Left renal cortex interstitium (tissue), 4 donors: ENCODE results near the gene XDH. TPM values are rescaled to one million over a fixed set of nuclear protein-coding genes. Genes with fewer than 3 reads are reported as not detected.

Experiments used
- DNase-seq, 4 donors: peaks; one replicate each; pipeline ENCODE4 v3.0.0-alpha.2; 2013; ENCODE audit warnings: low read depth in 4 of 4, low spot score in 2 of 4, missing footprints in 1 of 4
- polyA plus RNA-seq, 4 donors: library from polyadenylated mRNA; unstranded; fragments of 120-200 nt; gene quantifications; one replicate each; pipeline ENCODE4 v1.2.1, GENCODE V29; 2013; ENCODE audit not compliant: insufficient read length in 4 of 4

XDH gene
- polyA plus RNA-seq, 4 donors = 0.05 to 0.23 (median 0.08) TPM

DNA sequence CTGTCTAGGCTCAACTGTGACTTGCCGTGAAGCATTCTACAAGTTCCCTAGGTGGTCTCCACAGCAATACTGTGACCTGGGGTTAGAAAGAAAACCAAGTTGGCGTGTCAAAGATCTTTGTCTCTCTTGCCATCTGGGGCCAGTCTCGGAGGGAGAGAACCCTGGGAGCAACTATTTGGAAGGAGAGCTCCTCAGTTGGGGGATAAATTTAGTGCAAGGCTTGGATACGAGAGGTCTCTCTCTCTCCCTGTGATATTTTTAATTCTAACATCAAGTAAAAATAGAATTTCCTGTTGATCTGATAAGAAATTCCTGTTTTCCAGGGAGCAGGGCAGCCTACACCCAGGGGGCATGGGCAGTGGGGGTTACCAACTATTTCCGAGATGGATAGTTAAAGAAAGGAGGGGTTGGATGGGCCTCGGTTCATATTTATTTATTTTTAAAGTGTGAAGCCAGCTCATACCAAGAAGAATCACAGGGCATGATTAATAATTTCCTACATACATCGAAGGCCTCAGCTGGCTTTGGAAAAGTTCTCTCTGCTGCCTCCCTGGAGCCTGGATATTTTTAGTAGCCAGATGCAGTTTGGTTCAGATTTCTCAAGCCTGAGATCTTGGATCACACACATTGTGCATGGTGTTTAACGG, 117.8 kb downstream of the XDH start:
- DNase-seq = no peak

DNA sequence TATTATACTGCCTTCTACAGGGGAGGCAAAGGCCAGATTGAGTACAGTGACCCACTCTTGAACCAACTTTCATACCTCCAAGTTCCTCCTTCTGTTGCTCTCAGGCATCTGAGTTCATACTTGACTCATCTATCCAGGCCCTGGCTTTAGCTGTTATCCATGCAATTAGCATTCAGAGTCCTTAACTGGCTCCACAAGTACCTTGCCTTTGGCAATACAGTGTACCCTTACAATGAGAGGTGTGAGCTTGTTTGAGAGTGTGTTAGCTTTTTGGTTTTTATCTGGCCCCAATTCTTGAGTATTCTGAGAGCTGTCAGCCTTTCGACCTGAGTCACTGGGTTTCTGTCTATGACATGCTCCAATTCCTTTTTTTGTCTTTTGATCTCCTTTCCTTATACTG, 120.3 kb downstream of the XDH start:
- DNase-seq = no peak

DNA sequence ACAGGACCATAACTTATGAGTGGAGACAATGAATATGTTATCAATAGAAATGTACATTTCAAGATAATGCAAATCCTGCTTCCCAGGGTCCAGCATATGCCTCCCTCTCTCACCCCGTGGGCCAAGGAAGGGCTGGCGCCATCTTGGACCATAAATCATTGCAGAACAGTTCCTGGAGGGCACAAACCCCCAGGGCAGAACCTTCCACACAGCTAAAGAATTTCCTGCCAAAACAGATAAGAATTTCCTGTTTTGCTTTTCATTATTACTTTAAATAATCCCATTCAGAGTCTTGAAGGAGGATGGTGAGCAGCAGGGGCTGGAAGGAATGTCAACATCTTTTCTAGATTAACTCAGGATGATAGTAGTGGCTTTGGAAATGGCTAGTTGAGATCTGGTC, 126.9 kb downstream of the XDH start:
- DNase-seq = no peak

DNA sequence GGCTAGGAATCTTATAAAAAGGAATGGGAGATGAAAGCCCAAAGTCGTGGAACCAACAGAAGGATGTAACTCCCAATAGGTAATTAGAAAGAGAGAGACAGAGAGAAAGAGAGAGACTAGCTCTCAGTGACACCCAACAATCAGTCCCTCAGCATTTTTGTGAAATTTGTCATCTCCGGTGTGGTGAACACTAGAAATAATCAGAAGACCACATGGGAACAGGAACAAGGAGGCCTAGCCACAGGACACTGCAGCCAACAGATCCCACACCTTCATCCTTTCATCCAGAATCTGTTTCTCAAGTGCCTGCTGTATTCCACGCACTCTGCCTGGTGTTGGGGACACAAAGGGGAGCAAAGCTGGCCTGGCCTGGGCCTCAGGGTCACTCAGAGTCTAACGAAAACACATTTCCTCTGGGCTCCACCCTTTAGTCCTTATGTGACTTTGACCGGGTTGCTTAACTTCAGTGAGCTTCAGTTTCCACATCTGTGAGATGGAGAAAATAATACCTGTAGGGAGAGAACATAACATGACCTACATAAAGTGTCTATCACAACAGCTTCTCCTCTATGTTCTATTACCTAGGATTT, 127.5 kb downstream of the XDH start:
- DNase-seq = no peak

DNA sequence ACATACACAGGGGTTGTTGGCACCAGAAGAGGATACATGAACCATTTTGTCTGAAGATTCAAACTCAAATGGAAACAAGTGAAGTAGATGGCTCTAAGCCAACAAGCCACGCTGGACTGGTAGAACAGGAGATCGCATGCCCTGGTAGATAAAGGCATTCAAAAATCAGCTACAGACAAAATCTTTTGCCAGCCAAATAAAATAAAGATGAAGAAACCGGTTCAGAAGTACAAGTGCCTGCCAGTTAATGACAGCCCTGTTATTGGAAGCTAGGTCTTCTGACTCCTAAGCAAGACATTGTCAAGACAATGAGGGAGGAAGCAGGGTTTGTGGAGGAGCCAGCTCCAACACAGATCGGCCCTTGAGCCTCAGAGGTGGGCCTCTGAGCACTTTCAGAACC, 128.3 kb downstream of the XDH start:
- DNase-seq = no peak

Other genes with a start within 250 kb of the XDH start
- under 1 TPM in 3 of 4 donors, not detected in 1; 0.03 to 0.16 (median 0.08) TPM for gene CAPN14, start 197.2 kb downstream of the XDH start, polyA plus RNA-seq
- 10 to 100 TPM; 21.0 to 37.0 (median 27.6) TPM for gene EHD3, start 180.6 kb downstream of the XDH start, polyA plus RNA-seq
- under 1 TPM in 3 of 4 donors, not detected in 1; 0.07 to 0.13 (median 0.08) TPM for gene SRD5A2, start 166.2 kb upstream of the XDH start, polyA plus RNA-seq